22Rv1 (cell line): ENCODE data around the gene RAPGEF4.

Experiments
- H3K27ac ChIP-seq: fragments of 450-650 bp; 2 replicates; pipeline ENCODE4 v1.5.1; 2017
- CTCF ChIP-seq: fragments of 450-650 bp; IDR thresholded peaks from 2 replicates; pipeline ENCODE4 v1.5.1; 2017; ENCODE audit warnings: mild to moderate bottlenecking
- ZFX ChIP-seq: fragments of 450-650 bp; IDR thresholded peaks from 2 replicates; pipeline ENCODE4 v1.6.1; 2017; ENCODE audit warnings: antibody characterized with exemption, borderline replicate concordance

Gene RAPGEF4

GRCh38 chr2:172774302-172774701, 38.7 kb downstream of the RAPGEF4 start:
- TF ChIP-seq ZFX, result no peak
- no peak for TF ChIP-seq CTCF
- H3K27ac ChIP-seq, result no peak overlapping the region

GRCh38 chr2:172775319-172775718, 39.7 kb downstream of the RAPGEF4 start:
- no peak for TF ChIP-seq ZFX
- no peak for TF ChIP-seq CTCF
- no peak overlapping the region for H3K27ac ChIP-seq

- H3K27ac ChIP-seq, result no peak overlapping the region
- TF ChIP-seq CTCF (no peak), ZFX (no peak)
Observed at GRCh38 chr2:172777431-172777830, 41.8 kb downstream of the RAPGEF4 start.

- no peak overlapping the region for H3K27ac ChIP-seq
- TF ChIP-seq ZFX (no peak), CTCF (no peak)
Observed at GRCh38 chr2:172782506-172783164, 47.0 kb downstream of the RAPGEF4 start.

- TF ChIP-seq ZFX (no peak), CTCF (no peak)
- no peak overlapping the region for H3K27ac ChIP-seq
Observed at GRCh38 chr2:172783165-172783898, 47.7 kb downstream of the RAPGEF4 start.

GRCh38 chr2:172788871-172789270, 53.2 kb downstream of the RAPGEF4 start:
- TF ChIP-seq ZFX, result no peak
- TF ChIP-seq CTCF, result no peak
- no peak overlapping the region for H3K27ac ChIP-seq

- no peak for TF ChIP-seq ZFX
- no peak for TF ChIP-seq CTCF
- no peak overlapping the region for H3K27ac ChIP-seq
Observed at GRCh38 chr2:172790404-172790803, 54.8 kb downstream of the RAPGEF4 start.
